ENCODE measurements around the gene MRPL54. TPM values are rescaled to one million over a fixed set of nuclear protein-coding genes. Genes with fewer than 3 reads are reported as not detected.

The MRPL54 gene
- total and polyA plus RNA-seq, 2 experiments from 2014 or later = 57.9 to 73.0 TPM

GRCh38 chr19:3792114-3792513 is 29.6 kb downstream of the MRPL54 start:
- 0 out of 2 replicates have a peak, but pooled peaks cover 5% of the 10 kb centered on the region for H3K27me3 ChIP-seq (replicated peaks; ENCODE audit: insufficient read depth)
- no peak for DNase-seq
- no peaks in the 10 kb centered on the region for H3K9me2 ChIP-seq (ENCODE audit: insufficient read depth)
- H4K20me1 ChIP-seq (ENCODE audit: insufficient read depth) = no peaks in the 10 kb centered on the region
- no peaks in the 10 kb centered on the region for H3K4me1 ChIP-seq (ENCODE audit: insufficient read depth)
- no peak overlapping the region for H3K4me3 ChIP-seq
- no peaks in the 10 kb centered on the region for H3K9me3 ChIP-seq (ENCODE audit: low read depth)
- H2AFZ ChIP-seq = no peak overlapping the region
- no peak overlapping the region for H3K4me2 ChIP-seq (ENCODE audit: unreplicated experiment)
- WGBS, 2 experiments (ENCODE audit: low coverage in 1 of 2, low lambda C conversion rate in 2 of 2, missing lambda C conversion rate in 2 of 2) = 70 to 85% methylated on average over 3 of the region's 3 CpGs
- no peaks in the 10 kb centered on the region for H3K36me3 ChIP-seq (ENCODE audit: low read depth)
- TF ChIP-seq EZH2 (IDR thresholded peaks at IDR 0.05; ENCODE audit: insufficient read depth, poor library complexity, severe bottlenecking) = no peak
- no peak for TF ChIP-seq EZH2phosphoT487 (IDR thresholded peaks at IDR 0.05; ENCODE audit: insufficient read depth, low read depth)
- H3K79me2 ChIP-seq (ENCODE audit: insufficient read depth) = no peaks in the 10 kb centered on the region
- in situ Hi-C loops (cut with MboI) = no loop called here
- no peak overlapping the region for H3K27ac ChIP-seq
- H3K9ac ChIP-seq = no peak overlapping the region
- no peaks in the 10 kb centered on the region for H3F3A ChIP-seq (ENCODE audit: insufficient read depth)

DNA sequence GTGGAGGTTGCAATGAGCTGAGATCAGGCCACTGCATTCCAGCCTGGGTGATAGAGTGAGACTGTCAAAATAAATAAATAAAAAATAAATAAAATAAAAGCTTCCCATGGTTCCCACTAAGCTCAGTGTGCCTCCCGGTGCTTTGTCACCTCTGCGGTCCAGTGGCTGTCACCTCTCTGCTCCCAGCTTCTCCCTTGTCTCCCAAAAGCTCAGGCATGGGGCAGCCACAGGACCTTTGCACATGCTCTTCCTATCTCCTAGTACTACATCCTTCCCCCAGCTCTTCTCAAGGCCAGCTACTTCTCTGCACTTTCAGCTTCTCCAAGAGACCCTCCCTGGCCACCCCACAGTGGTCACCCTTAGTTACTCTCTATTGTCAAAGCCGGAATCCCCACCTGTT is 31.3 kb downstream of the MRPL54 start:
- Histone ChIP-seq H3K9ac (no peak overlapping the region), H3F3A (ENCODE audit: insufficient read depth) (no peaks in the 10 kb centered on the region), H3K4me2 (ENCODE audit: unreplicated experiment) (no peak overlapping the region), H2AFZ (no peak overlapping the region), H4K20me1 (ENCODE audit: insufficient read depth) (no peaks in the 10 kb centered on the region), H3K9me2 (ENCODE audit: insufficient read depth) (no peaks in the 10 kb centered on the region), H3K27me3 (replicated peaks; ENCODE audit: insufficient read depth) (peaks cover 5% of the 10 kb centered on the region; the same call in 1 of the 2 replicates), H3K27ac (no peak overlapping the region), H3K4me3 (no peak overlapping the region), H3K4me1 (ENCODE audit: insufficient read depth) (no peaks in the 10 kb centered on the region), H3K36me3 (ENCODE audit: low read depth) (no peaks in the 10 kb centered on the region), H3K9me3 (ENCODE audit: low read depth) (no peaks in the 10 kb centered on the region), H3K79me2 (ENCODE audit: insufficient read depth) (no peaks in the 10 kb centered on the region)
- in situ Hi-C loops (cut with MboI) = no loop called here
- TF ChIP-seq EZH2phosphoT487 (IDR thresholded peaks at IDR 0.05; ENCODE audit: insufficient read depth, low read depth) = no peak
- no peak for TF ChIP-seq EZH2 (IDR thresholded peaks at IDR 0.05; ENCODE audit: insufficient read depth, poor library complexity, severe bottlenecking)
- WGBS, 2 experiments (ENCODE audit: low coverage in 1 of 2, low lambda C conversion rate in 2 of 2, missing lambda C conversion rate in 2 of 2) = 78 to 91% methylated on average over 3 of the region's 3 CpGs
- no peak for DNase-seq

DNA sequence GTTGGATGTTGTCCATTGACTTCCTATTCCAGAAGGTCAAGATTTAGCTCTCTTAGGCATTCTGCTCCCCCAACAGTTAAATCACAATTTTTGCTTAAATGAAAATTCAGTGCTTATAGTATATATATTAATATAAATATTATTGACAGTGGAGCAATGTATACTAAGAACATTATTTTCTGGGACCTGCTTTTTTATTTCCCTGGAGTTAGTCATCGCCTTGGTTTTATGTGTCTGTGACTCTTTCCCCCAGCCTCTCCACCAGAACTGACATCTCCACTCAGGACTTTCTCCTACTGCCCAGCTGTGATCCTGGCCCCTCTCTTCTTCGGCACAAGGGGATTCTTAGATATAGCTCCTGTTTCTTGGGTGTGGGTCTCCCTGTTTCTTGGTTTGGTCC is 33.9 kb downstream of the MRPL54 start:
- H3K27ac ChIP-seq = no peak overlapping the region
- WGBS, 2 experiments (ENCODE audit: low coverage in 1 of 2, low lambda C conversion rate in 2 of 2, missing lambda C conversion rate in 2 of 2) = 37 to 43% methylated on average over 2 of the region's 2 CpGs
- no peaks in the 10 kb centered on the region for H3F3A ChIP-seq (ENCODE audit: insufficient read depth)
- no peaks in the 10 kb centered on the region for H3K4me1 ChIP-seq (ENCODE audit: insufficient read depth)
- DNase-seq = no peak
- H3K4me3 ChIP-seq = no peak overlapping the region
- in situ Hi-C loops (cut with MboI) = no loop called here
- H3K9ac ChIP-seq = no peak overlapping the region
- TF ChIP-seq EZH2 (IDR thresholded peaks at IDR 0.05; ENCODE audit: insufficient read depth, poor library complexity, severe bottlenecking) = no peak
- TF ChIP-seq EZH2phosphoT487 (IDR thresholded peaks at IDR 0.05; ENCODE audit: insufficient read depth, low read depth) = no peak
- H3K36me3 ChIP-seq (ENCODE audit: low read depth) = no peaks in the 10 kb centered on the region
- no peak overlapping the region for H2AFZ ChIP-seq
- H4K20me1 ChIP-seq (ENCODE audit: insufficient read depth) = no peaks in the 10 kb centered on the region
- H3K27me3 ChIP-seq (replicated peaks; ENCODE audit: insufficient read depth) = peaks cover 13% of the 10 kb centered on the region
- no peaks in the 10 kb centered on the region for H3K9me3 ChIP-seq (ENCODE audit: low read depth)
- H3K79me2 ChIP-seq (ENCODE audit: insufficient read depth) = no peaks in the 10 kb centered on the region
- no peak overlapping the region for H3K4me2 ChIP-seq (ENCODE audit: unreplicated experiment)
- no peaks in the 10 kb centered on the region for H3K9me2 ChIP-seq (ENCODE audit: insufficient read depth)

DNA sequence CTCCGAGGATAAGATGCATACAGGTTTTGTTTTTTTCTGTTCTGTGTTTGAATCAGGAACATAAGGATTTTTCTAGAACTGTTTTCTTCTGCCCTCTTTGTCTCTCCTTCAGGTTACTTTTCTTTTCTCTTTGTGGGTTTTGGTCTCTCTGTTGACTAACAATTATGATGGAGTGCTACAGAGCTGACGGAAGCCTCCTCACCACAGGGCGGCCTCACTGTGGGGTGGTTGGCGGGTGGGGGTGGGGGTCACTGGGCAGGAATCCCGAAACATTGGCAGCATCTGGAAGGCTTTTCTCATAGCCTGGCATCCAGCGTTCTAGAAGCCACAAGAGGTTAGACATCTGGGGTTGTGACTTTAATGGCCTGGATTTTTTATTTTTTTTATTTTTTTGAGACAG is 35.7 kb downstream of the MRPL54 start:
- no peaks in the 10 kb centered on the region for H4K20me1 ChIP-seq (ENCODE audit: insufficient read depth)
- no peaks in the 10 kb centered on the region for H3K9me2 ChIP-seq (ENCODE audit: insufficient read depth)
- H3K4me2 ChIP-seq (ENCODE audit: unreplicated experiment) = no peak overlapping the region
- H3K36me3 ChIP-seq (ENCODE audit: low read depth) = no peaks in the 10 kb centered on the region
- H2AFZ ChIP-seq = no peak overlapping the region
- no peaks in the 10 kb centered on the region for H3K4me1 ChIP-seq (ENCODE audit: insufficient read depth)
- WGBS, 2 experiments (ENCODE audit: low coverage in 1 of 2, low lambda C conversion rate in 2 of 2, missing lambda C conversion rate in 2 of 2) = 4 to 6% methylated on average over 6 of the region's 6 CpGs
- in situ Hi-C loops (cut with MboI) = no loop called here
- H3F3A ChIP-seq (ENCODE audit: insufficient read depth) = no peaks in the 10 kb centered on the region
- H3K4me3 ChIP-seq = no peak overlapping the region
- no peaks in the 10 kb centered on the region for H3K79me2 ChIP-seq (ENCODE audit: insufficient read depth)
- no peaks in the 10 kb centered on the region for H3K9me3 ChIP-seq (ENCODE audit: low read depth)
- peaks cover 24% of the 10 kb centered on the region for H3K27me3 ChIP-seq (replicated peaks; ENCODE audit: insufficient read depth)
- no peak overlapping the region for H3K9ac ChIP-seq
- no peak for TF ChIP-seq EZH2 (IDR thresholded peaks at IDR 0.05; ENCODE audit: insufficient read depth, poor library complexity, severe bottlenecking)
- TF ChIP-seq EZH2phosphoT487 (IDR thresholded peaks at IDR 0.05; ENCODE audit: insufficient read depth, low read depth) = no peak
- no peak overlapping the region for H3K27ac ChIP-seq
- no peak for DNase-seq

DNA sequence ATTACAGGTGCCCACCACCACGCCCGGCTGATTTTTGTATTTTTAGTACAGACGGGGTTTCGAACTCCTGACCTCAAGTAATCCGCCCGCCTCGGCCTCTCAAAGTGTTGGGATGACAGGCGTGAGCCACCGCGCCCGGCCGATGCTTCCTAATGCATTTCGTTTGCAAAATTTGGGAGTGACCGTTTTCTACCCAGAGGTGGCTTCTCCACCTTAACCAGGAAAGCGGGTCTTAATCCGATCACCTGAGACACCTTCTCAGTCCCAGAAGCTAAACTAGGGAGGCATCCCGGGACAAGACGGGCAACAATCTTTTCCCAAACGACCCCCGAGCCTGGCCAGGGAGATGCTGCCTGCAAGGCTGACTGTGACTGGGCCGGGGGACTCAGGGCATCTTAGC is 38.5 kb downstream of the MRPL54 start:
- no peaks in the 10 kb centered on the region for H4K20me1 ChIP-seq (ENCODE audit: insufficient read depth)
- no peaks in the 10 kb centered on the region for H3K79me2 ChIP-seq (ENCODE audit: insufficient read depth)
- peaks cover 24% of the 10 kb centered on the region for H3K27me3 ChIP-seq (replicated peaks; ENCODE audit: insufficient read depth)
- H3F3A ChIP-seq (ENCODE audit: insufficient read depth) = no peaks in the 10 kb centered on the region
- no peak for DNase-seq
- no peaks in the 10 kb centered on the region for H3K9me2 ChIP-seq (ENCODE audit: insufficient read depth)
- H3K9me3 ChIP-seq (ENCODE audit: low read depth) = no peaks in the 10 kb centered on the region
- H3K4me3 ChIP-seq = no peak overlapping the region
- H3K9ac ChIP-seq = no peak overlapping the region
- in situ Hi-C loops (cut with MboI) = no loop called here
- TF ChIP-seq EZH2phosphoT487 (IDR thresholded peaks at IDR 0.05; ENCODE audit: insufficient read depth, low read depth) (no peak), EZH2 (IDR thresholded peaks at IDR 0.05; ENCODE audit: insufficient read depth, poor library complexity, severe bottlenecking) (peak; percentile 68)
- 33 to 34% methylated on average over 21 of the region's 21 CpGs for WGBS, 2 experiments (ENCODE audit: low coverage in 1 of 2, low lambda C conversion rate in 2 of 2, missing lambda C conversion rate in 2 of 2)
- 0 out of 2 replicates have a peak overlapping the region, but pooled peaks have one; percentile 42 for H2AFZ ChIP-seq
- H3K4me2 ChIP-seq (ENCODE audit: unreplicated experiment) = no peak overlapping the region
- no peaks in the 10 kb centered on the region for H3K4me1 ChIP-seq (ENCODE audit: insufficient read depth)
- no peaks in the 10 kb centered on the region for H3K36me3 ChIP-seq (ENCODE audit: low read depth)
- H3K27ac ChIP-seq = no peak overlapping the region
